DMS153 treated with DMSO at 0.1 percent for 48 hours (cell line): ENCODE measurements around the gene GNAL.

ENCODE experiments used
- DNase-seq: peaks from one replicate; lab custom pipeline; 2025; ENCODE audit not compliant: unreplicated experiment; lab: John Stamatoyannopoulos, UW

The GNAL gene

DNA sequence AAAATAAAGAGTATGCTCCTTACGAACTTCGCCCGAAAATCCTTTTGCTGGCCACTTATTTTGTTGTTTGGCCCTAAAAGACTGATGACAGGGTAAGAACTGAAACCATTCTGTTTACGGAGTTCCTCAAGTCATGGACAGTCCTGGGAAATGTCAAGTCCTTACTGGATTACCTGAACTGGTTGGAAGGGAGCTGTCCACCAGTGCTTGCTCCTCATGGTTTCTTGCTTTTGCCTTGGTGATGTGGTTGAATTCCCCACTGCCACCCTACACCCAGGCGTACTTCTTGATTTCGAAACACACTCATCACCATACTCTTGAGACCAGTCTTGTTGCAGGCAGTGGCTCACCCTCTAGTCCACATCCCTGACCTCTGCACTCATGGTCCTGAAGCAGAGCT, 113.1 kb downstream of the GNAL start:
- no peak for DNase-seq

DNA sequence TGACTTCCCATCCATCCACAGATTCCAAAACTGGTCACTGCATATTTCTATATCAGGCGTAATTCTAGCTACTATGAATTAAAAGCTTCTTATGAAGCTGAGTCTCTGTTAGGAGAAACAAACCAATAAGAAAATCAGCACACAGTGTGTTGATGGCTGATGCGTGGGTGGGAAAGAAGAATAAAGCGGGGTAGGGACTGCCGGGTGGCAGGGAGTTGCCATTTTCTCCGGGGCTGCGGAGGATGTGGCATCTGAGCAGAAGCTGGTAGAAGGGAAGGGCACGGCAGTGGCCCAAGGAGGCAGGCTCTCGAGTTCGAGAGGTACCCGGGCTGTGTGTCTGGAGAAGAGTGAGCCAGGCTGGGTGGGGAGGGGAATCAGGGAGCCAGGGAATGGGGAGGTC, 113.5 kb downstream of the GNAL start:
- DNase-seq: no peak

DNA sequence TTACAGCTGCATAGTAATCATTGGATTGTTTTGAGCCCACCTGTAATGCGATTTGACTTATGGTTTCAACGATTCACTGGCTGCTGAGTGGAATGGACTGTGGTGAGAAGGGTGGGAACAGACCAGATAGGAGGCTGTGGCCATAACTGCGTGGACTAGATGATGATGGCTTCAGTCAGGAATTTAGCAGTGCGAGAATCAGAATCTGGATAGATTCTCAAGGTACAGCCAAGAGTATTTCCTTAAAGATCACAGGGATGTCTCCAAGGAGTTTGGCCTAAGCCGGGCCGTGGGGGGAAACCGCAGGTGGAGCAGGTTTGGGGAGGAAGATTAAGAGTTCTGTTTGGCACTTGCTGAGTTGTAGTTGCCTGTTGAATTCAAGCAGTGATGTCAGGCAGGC, 118.2 kb downstream of the GNAL start:
- no peak for DNase-seq

DNA sequence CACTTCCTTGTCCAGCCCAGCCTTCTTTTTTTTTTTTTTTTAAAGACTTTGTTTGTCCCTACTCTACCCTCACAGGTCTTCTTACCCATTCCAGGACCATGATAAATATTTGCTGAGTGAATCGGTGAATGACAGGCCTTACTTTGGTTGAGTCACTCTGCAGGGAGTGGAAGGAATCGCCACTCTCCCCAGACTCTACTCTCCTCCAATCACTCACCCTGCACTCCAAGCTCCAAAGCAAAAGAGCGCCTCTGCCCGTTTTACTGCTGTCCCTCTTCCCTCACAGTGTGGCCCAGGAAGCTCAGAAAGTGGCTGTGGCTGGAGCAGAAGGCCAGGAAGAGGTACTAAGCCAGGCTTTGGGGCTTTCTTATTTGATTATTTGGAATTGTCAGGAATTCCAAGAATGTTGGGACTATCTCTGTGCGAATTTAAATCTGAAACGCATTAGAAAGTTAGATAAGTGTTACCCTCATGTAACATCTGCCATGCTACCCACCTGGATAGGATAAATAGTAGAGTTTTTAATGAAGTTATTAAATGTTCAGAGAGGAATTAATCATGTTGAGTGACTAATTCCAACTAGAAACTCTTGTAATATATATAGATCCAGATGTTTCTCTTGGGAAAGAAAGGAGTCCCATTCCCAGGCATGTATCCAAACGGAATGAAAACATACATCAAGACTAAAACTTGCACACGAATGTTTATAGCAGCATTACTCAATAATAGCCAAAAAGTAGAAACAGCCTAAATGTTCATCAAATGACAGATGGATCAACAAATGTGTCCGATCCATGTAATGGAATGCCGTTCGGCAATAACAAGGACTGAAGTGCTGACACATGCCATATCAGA, 119.2 kb downstream of the GNAL start:
- DNase-seq: no peak

DNA sequence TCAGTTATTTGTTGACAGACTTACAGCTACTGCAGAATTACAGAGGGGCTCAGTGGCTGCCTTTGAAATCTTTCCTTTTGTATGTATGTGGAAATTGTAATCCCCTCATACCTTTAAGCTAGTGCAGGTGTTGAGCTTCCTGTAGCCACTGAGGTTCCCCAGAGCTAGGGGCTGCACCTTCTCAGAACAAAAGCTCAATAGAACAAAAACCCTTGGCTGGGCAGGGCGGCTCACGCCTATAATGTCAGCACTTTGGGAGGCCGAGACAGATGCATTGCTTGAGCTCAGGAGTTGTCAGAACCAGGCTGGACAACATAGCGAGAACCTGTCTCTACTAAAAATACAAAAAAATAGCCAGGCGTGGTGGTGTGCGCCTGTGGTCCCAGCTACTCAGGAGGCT, 120.8 kb downstream of the GNAL start:
- no peak for DNase-seq

DNA sequence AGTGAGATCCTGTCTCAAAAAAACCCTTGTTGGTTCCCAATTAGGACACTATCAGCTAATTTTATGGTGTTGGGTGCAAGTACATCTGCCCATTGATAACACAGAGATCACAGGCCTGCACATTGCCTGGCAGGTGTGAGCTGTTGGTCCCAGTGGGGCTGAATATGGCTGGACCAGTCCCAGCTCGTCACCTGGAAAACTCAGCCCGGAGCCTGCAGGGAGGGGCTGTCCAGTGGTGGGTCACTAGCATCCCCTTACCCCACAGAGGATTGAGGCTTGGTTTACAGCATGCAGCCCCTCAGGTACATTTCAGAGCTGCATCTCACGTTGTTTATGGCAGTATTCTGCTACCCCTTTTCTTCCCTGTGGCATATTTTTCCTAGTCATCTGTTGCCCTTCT, 121.3 kb downstream of the GNAL start:
- no peak for DNase-seq

DNA sequence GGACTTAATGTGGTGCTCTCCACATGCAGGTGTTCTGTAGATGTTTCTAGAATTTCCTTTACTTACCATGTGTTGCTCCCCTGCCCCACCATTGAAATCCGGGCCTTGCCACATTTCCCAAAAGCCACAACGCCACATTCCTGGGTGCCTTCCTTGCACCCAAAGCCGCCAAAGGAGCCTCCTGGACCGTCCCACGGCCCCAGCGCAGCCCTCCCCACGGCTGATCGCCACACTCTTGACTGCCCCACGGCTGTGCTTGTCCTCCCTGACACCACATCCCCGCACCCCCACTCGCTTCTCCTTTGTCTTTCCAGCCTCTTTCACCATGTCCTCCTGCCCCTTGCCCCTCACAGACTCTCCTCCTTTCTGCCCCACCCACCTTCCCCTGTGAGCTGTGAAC, 121.9 kb downstream of the GNAL start:
- no peak for DNase-seq

DNA sequence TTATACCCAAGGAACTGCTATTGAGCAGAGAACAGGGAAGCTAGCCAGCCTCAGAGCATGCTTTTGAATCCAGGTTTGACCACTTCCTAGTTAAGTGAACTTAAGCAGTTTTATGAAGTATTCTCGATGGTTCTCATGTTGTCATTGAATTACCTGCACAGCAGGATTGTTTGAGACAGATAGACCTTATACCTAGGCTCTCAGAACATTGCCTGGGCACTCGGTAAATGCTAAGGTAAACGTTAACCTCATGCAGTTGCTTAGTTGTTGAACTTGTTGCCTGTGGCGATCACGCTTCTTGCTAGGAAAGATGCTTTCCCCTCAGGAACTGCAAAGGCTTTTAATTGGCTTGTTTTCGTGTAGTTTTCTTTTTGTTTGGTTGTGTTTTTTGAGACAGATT, 128.2 kb downstream of the GNAL start:
- no peak for DNase-seq

DNA sequence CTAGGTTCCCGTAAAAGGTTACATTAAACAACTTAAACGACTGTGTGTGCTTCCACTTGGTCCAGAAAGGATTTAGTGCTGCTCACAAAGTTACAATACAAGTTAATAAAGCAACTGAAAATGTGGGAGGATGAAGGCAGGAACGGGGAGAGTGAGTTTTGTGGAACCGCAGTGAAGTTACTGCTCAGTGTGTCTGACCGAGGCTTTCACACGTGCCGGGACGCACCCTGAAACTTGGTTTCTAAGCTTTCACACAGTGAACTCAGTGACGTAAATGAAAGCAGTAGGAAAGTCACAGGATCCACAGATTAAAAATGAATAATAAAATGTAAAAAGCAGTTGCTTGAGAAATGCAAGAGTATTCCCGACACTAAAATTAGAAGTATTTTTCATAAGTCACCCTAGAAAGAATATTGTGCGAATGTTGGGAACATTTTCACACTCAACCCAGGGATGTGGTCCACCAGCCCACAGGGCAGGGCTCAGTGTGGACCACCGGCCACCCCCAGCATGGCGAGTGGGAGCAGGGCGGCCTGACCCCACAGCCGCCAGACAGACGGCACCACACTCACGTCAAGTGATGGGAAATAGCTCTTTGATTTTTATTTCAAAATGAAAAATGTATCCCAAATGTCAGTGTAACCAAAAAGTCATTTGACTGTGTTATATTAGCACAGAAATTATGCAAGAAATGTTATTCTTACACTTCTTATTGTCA, 129.6 kb downstream of the GNAL start:
- DNase-seq: no peak

DNA sequence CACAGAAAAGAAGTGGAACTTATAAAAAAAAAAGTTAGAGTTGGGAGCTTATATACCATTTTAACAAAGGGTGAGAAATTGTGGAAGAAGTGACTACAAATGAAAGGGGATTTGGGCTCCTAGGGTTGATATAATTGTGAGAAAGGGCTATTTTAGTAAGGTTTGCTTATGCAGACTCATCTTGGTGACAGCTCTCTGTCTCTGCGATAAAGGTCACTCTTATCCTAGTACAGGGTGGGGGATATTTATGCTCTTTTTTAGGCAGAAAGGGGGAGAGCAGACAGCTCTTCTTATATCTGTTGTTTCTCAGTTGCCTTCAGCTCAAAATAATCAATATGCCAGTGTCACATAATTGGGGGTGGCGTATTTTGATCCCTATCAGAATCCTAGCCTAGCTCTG, 130.9 kb downstream of the GNAL start:
- no peak for DNase-seq

DNA sequence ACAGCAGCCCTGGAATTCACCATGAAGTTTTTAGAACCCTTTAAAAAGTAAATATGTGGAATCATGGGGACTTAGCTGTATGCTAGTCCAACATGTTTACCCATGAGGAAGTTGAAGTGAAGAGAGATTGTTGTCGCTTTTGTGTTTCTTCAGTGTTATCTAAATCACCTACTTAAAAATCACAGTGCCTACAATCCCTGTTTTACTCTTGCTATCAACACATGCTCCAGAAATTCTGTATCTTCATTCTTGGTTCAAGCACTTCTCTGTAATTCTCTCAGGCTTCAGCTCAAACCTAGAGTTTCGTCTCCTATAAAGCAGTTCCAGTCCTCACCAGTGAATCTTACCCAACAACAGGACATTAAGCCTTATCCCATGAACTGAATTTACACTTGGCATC, 131.6 kb downstream of the GNAL start:
- no peak for DNase-seq

DNA sequence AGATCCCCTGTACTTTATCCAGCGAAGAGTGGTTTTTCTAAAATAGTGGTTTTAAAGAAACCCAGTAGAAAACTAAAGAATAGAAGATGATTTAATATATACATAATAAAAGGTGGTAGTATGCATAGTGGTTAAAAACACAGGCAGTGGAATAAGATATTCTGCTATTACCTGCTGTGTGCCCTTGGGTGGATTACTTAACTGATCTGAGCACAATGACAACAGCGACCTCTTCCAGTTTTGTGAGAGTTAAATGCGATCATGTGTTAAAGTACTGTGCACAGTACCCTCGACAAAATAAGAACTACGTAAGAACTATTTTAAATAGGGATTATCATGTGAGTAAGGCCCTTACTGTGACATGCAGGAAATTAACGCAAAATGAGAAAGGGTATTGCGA, 132.1 kb downstream of the GNAL start:
- DNase-seq: no peak

DNA sequence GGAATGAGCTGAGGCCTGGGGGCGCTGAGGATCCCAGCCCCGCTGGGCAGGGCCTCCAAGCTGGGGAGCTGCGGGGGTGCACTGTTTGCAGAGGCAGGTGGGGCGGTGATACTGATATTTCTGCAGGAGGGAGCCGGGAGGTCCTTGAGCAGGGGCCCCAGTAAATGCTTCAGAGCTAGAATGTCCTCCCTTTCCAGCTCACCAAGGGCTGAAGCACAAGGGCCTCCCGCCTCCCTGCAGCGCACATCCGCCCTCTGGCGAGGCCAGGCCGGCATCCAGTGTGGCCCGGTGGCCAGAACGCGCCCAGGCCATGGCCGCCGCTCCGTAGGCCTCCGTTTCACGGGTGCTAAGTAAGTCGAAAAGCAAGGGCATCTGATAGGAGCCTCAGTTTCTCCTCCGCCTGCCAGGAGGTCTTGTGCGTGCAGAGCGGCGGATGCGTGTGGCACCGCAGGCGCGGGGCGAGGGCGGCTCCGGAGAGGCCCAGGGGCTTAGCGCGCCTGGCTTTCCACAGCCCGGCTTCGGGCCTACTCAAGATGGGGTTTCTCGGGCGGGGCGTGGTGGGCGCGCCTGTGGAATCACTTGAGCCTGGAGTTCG, 132.7 kb downstream of the GNAL start:
- no peak for DNase-seq

DNA sequence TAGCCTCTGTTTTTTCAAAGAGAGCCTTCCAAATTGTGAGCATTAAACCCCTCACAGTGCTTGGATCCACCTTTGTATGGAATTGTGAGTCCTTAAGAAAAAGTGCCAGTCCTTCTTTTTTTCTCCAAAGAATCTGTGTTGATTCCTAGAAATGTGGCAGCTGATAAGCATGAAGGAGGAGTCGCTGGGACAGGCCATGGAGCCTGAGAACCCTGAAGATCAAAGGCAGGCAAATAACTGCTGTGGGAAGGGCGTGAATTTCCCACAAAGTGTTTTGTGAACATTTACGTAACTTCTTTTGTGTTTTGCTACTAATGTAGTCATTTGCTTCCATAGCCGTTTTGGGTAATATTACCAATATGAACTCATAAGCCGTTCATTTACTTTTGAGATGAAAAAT, 134.5 kb downstream of the GNAL start:
- no peak for DNase-seq

DNA sequence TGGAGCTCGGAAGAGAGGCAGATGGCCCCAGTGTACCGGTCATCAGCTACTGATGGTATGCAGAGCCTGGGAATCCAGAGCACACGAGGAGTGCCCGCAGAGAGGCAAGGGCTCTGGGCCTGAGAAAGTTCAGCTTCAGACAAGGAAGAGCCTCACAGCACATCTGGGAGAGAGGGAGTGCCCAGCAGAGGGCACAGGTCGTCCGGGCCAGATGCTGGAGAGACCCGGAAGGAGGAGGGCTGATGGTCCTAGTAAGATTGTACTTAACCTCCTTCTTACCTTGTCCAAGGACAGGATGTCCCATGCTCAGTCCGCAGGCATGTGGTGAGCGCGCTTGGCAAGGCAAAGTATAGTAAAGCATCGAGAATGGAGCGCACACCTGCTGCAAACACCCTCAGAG, 137.8 kb downstream of the GNAL start:
- no peak for DNase-seq

DNA sequence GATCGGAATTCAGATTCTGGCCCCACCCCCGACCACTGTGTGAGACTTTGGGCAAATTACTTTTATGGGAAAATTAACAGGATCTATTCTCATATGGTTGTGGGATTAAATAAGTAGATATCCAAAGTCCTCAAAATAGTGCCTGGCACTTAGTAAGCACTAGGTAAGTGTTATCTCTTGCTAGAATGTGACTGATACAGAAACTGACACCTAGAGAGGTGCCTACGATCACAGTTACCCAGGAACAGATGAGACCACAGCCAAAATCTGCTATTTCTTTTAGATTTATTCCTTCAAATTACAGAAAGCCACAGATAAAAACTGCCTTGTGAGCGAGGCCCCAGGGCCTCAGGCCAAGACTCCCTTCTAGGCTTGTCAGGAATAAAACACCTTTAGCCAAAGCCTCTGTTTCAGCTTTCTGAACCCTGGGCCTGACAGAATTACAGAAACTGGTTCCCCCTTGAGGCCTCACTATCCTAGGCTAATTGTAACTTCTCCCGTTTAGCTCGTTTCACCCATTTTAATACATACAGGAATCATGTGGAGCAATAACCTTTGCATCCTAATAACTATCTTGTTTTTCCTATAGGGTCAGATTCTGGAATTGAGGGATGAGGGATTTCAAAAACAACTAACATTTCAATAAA, 139.8 kb downstream of the GNAL start:
- no peak for DNase-seq

DNA sequence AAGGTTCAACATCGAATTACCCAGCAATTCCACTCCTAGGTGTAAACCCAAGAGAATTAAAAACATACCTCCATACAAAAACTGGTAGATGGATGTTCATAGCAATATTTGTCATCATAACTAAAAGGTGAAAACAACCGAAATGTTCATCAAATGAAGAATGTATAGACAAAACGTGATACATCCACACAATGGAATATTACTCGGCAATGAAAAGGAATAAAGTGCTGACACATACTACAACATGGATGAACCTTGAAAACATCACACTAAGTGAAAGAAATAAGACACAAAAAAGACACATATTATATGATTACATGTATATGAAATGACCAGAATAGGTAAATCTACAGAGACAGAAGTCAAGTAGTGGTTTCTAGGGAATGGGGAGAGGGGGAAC, 141.5 kb downstream of the GNAL start:
- no peak for DNase-seq

DNA sequence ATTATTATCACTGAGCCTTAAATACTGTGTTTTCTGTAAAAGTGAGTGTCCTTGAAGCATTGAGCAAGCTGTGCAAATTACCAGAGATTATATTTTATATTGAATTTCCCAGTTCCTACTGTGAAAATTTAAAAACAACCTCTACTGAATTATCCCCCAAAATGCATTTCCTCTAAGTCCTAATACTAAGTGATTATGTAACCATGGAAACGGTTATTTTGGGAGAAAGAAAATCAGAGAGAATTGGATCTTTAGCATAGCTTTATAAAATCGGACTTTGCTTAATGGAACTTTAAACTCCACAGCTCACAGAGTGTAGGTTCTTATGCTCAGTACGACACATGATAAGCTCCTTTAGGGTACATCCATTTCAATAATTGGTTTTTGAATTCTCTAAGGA, 142.9 kb downstream of the GNAL start:
- no peak for DNase-seq

DNA sequence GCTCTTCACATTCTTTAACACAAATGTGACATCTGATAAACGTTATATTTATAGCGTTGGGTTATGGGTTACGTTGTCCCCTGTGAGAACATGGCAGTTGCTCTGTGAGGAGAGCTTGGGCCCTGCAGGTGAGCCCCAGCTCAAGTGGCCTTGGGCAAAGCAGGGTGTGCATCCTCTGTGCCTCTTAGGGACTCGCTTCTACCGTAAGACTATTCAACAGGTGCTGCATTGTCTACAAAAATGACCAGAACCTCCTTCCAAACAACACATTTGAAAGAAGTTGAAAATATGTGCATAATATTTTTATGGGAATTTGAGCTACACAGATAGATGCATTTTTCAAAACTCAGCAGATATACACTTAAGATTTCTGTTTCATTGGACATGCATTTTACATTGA, 145.7 kb downstream of the GNAL start:
- no peak for DNase-seq

DNA sequence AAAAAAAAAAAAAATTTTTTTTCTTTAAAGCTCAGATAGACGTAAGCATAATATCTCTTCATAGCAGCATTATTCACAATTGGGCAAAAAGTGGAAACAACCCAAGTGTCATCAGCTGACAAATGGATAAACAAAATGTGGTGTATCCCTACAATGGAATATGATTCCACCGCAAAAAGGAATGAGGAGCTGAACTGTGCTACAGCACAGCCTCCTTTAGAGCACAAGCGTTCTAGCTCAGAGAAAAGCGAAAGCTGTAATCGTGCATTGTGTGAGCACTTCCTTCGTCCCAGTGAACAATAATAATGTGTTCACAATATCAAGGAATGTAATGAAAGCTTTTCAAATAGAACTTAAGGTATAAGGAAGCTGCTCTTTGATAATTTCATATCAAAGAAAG, 150.5 kb downstream of the GNAL start:
- DNase-seq: no peak

DNA sequence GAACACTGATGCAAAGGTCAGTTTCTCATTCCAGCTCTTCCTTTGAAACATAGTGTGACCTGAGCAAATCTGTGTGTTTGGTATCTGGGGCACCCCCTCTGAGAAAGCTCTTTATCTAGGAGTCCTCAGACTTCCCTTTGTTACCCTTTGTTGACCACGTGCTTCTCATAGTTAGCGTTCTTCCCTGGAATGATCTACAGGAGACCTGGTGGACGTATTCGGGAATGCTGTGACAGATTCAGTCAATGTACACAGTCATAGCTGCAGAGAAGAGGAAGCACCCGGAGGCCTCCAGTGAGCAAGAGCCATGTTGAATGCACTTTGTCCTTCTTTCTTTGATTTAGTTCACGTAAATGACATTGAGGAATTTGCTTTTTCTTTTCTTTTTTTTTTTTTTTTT, 151.4 kb downstream of the GNAL start:
- DNase-seq: no peak

DNA sequence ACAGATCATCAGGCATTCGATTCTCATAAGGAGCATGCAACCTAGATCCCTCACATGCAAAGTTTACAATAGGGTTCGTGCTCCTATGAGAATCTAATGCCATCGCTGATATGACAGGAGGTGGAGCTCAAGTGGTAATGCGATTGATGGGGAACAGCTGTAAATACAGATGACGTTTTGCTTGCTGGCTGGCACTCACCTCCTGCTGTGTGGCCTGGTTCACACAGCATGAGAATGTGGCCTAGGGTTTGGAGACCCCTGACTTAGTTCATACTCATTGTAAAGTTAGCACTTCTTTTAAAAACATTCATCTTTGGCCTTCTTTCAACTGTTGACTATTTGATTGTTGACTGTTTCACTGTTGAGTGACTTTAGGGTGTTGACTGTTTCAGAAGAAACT, 153.5 kb downstream of the GNAL start:
- no peak for DNase-seq
